Effector CD4-positive, alpha-beta T cell (primary cell): Measurements from ENCODE around the gene GPC6.

Source experiments
- DNase-seq: peaks from one replicate; pipeline ENCODE4 v3.0.0-alpha.2; 2020

The GPC6 gene

GRCh38 chr13:93708308-93709075, 481.9 kb downstream of the GPC6 start:
- no peak for DNase-seq

- no peak for DNase-seq
Observed at GRCh38 chr13:93709506-93710244, 483.1 kb downstream of the GPC6 start.

- DNase-seq: no peak
Observed at GRCh38 chr13:93714171-93714570, 487.6 kb downstream of the GPC6 start.

- no peak for DNase-seq
Observed at GRCh38 chr13:93715866-93716265, 489.3 kb downstream of the GPC6 start.

- no peak for DNase-seq
Observed at GRCh38 chr13:93716623-93717022, 490.0 kb downstream of the GPC6 start.

- DNase-seq: no peak
Observed at GRCh38 chr13:93721483-93721882, 494.9 kb downstream of the GPC6 start.

- DNase-seq: no peak
Observed at GRCh38 chr13:93723316-93723715, 496.7 kb downstream of the GPC6 start.

- DNase-seq: no peak
Observed at GRCh38 chr13:93724187-93724586, 497.6 kb downstream of the GPC6 start.

- no peak for DNase-seq
Observed at GRCh38 chr13:93726173-93726957, 499.8 kb downstream of the GPC6 start.

- DNase-seq: no peak
Observed at GRCh38 chr13:93727211-93728141, 500.9 kb downstream of the GPC6 start.

GRCh38 chr13:93729383-93729782, 502.8 kb downstream of the GPC6 start:
- no peak for DNase-seq

GRCh38 chr13:93730780-93731179, 504.2 kb downstream of the GPC6 start:
- no peak for DNase-seq

- no peak for DNase-seq
Observed at GRCh38 chr13:93732186-93732585, 505.6 kb downstream of the GPC6 start.

GRCh38 chr13:93736081-93736480, 509.5 kb downstream of the GPC6 start:
- DNase-seq: no peak

GRCh38 chr13:93736909-93737308, 510.3 kb downstream of the GPC6 start:
- no peak for DNase-seq

GRCh38 chr13:93740334-93740733, 513.7 kb downstream of the GPC6 start:
- no peak for DNase-seq

- DNase-seq: no peak
Observed at GRCh38 chr13:93744033-93744432, 517.4 kb downstream of the GPC6 start.

- DNase-seq: no peak
Observed at GRCh38 chr13:93744886-93745285, 518.3 kb downstream of the GPC6 start.

- DNase-seq: no peak
Observed at GRCh38 chr13:93745884-93746283, 519.3 kb downstream of the GPC6 start.

GRCh38 chr13:93746589-93746988, 520.0 kb downstream of the GPC6 start:
- DNase-seq: no peak

- no peak for DNase-seq
Observed at GRCh38 chr13:93750676-93751075, 524.1 kb downstream of the GPC6 start.

- DNase-seq: no peak
Observed at GRCh38 chr13:93751117-93751516, 524.5 kb downstream of the GPC6 start.
